Measurements from ENCODE around the gene IMPDH1.

The IMPDH1 gene

GRCh38 chr7:128406314-128407232, 3.2 kb downstream of the IMPDH1 start:
- peaks cover 18% of the 10 kb centered on the region; the same call in 1 of the 2 replicates for H3K36me3 ChIP-seq (ENCODE audit: insufficient read depth, low read length)
- no peak for DNase-seq (ENCODE audit: low read depth, low spot score)
- peak overlapping the region; percentile 42 for H3K4me3 ChIP-seq
- H3K9me3 ChIP-seq (ENCODE audit: low read depth, low read length): no peaks in the 10 kb centered on the region
- H3K27ac ChIP-seq: peak overlapping the region; percentile 80
- TF ChIP-seq POLR2AphosphoS5 (IDR thresholded peaks at IDR 0.05; ENCODE audit: borderline replicate concordance, low read depth, low read length) (no peak), EZH2 (IDR thresholded peaks at IDR 0.05) (no peak), FOXP2 (optimal IDR thresholded peaks at IDR 0.05; ENCODE audit: control extremely low read depth, extremely low read length, insufficient read depth) (no peak)
- no peak overlapping the region for H3K9ac ChIP-seq (ENCODE audit: insufficient read length)

- no peak for DNase-seq (ENCODE audit: low read depth, low spot score)
- peak overlapping the region; percentile 82 for H3K4me3 ChIP-seq
- peak overlapping the region; percentile 73 for H3K9ac ChIP-seq (ENCODE audit: insufficient read length)
- no peak for TF ChIP-seq FOXP2 (optimal IDR thresholded peaks at IDR 0.05; ENCODE audit: control extremely low read depth, extremely low read length, insufficient read depth)
- peak; percentile 58 for TF ChIP-seq POLR2AphosphoS5 (IDR thresholded peaks at IDR 0.05; ENCODE audit: borderline replicate concordance, low read depth, low read length)
- no peaks in the 10 kb centered on the region for H3K9me3 ChIP-seq (ENCODE audit: low read depth, low read length)
- H3K27ac ChIP-seq: no peak overlapping the region
- H3K36me3 ChIP-seq (ENCODE audit: insufficient read depth, low read length): peaks cover 27% of the 10 kb centered on the region; the same call in 1 of the 2 replicates
Measured at GRCh38 chr7:128405471-128406313, 4.1 kb downstream of the IMPDH1 start.

- Histone ChIP-seq H3K9ac (ENCODE audit: insufficient read length) (peak overlapping the region; percentile 73), H3K36me3 (ENCODE audit: insufficient read depth, low read length) (peaks cover 34% of the 10 kb centered on the region; the same call in 1 of the 2 replicates), H3K27ac (no peak overlapping the region), H3K4me3 (peak overlapping the region; percentile 82), H3K9me3 (ENCODE audit: low read depth, low read length) (no peaks in the 10 kb centered on the region)
- no peak for DNase-seq (ENCODE audit: low read depth, low spot score)
- no peak for TF ChIP-seq POLR2AphosphoS5 (IDR thresholded peaks at IDR 0.05; ENCODE audit: borderline replicate concordance, low read depth, low read length)
- TF ChIP-seq EZH2 (IDR thresholded peaks at IDR 0.05): no peak
- no peak for TF ChIP-seq FOXP2 (optimal IDR thresholded peaks at IDR 0.05; ENCODE audit: control extremely low read depth, extremely low read length, insufficient read depth)
Measured at GRCh38 chr7:128404886-128405470, 4.8 kb downstream of the IMPDH1 start.

GRCh38 chr7:128404143-128404681, 5.6 kb downstream of the IMPDH1 start:
- no peak overlapping the region for H3K27ac ChIP-seq
- H3K9ac ChIP-seq (ENCODE audit: insufficient read length): peak overlapping the region; percentile 73
- no peak for TF ChIP-seq POLR2AphosphoS5 (IDR thresholded peaks at IDR 0.05; ENCODE audit: borderline replicate concordance, low read depth, low read length)
- peaks cover 39% of the 10 kb centered on the region; the same call in 1 of the 2 replicates for H3K36me3 ChIP-seq (ENCODE audit: insufficient read depth, low read length)
- H3K9me3 ChIP-seq (ENCODE audit: low read depth, low read length): no peaks in the 10 kb centered on the region
- no peak for DNase-seq (ENCODE audit: low read depth, low spot score)
- H3K4me3 ChIP-seq: peak overlapping the region; percentile 82

- peak overlapping the region; percentile 35 for H3K9ac ChIP-seq (ENCODE audit: insufficient read length)
- H3K4me3 ChIP-seq: peak overlapping the region; percentile 82
- DNase-seq (ENCODE audit: low read depth, low spot score): no peak
- H3K27ac ChIP-seq: no peak overlapping the region
- TF ChIP-seq FOXP2 (optimal IDR thresholded peaks at IDR 0.05; ENCODE audit: control extremely low read depth, extremely low read length, insufficient read depth): no peak
- TF ChIP-seq POLR2AphosphoS5 (IDR thresholded peaks at IDR 0.05; ENCODE audit: borderline replicate concordance, low read depth, low read length): no peak
- no peak for TF ChIP-seq EZH2 (IDR thresholded peaks at IDR 0.05)
- H3K9me3 ChIP-seq (ENCODE audit: low read depth, low read length): no peaks in the 10 kb centered on the region
- peaks cover 41% of the 10 kb centered on the region for H3K36me3 ChIP-seq (ENCODE audit: insufficient read depth, low read length)
Measured at GRCh38 chr7:128403676-128404075, 6.1 kb downstream of the IMPDH1 start.

GRCh38 chr7:128402356-128402755, 7.4 kb downstream of the IMPDH1 start:
- Histone ChIP-seq H3K36me3 (ENCODE audit: insufficient read depth, low read length) (peaks cover 55% of the 10 kb centered on the region), H3K9ac (ENCODE audit: insufficient read length) (no peak overlapping the region), H3K4me3 (no peak overlapping the region), H3K27ac (no peak overlapping the region), H3K9me3 (ENCODE audit: low read depth, low read length) (no peaks in the 10 kb centered on the region)
- TF ChIP-seq FOXP2 (optimal IDR thresholded peaks at IDR 0.05; ENCODE audit: control extremely low read depth, extremely low read length, insufficient read depth) (no peak), EZH2 (IDR thresholded peaks at IDR 0.05) (no peak), POLR2AphosphoS5 (IDR thresholded peaks at IDR 0.05; ENCODE audit: borderline replicate concordance, low read depth, low read length) (no peak)
- DNase-seq (ENCODE audit: low read depth, low spot score): no peak

GRCh38 chr7:128400566-128400965, 9.2 kb downstream of the IMPDH1 start:
- H3K9me3 ChIP-seq (ENCODE audit: low read depth, low read length): no peaks in the 10 kb centered on the region
- no peak for DNase-seq (ENCODE audit: low read depth, low spot score)
- no peak overlapping the region for H3K9ac ChIP-seq (ENCODE audit: insufficient read length)
- H3K36me3 ChIP-seq (ENCODE audit: insufficient read depth, low read length): peaks cover 72% of the 10 kb centered on the region
- no peak for TF ChIP-seq EZH2 (IDR thresholded peaks at IDR 0.05)
- no peak for TF ChIP-seq FOXP2 (optimal IDR thresholded peaks at IDR 0.05; ENCODE audit: control extremely low read depth, extremely low read length, insufficient read depth)
- TF ChIP-seq POLR2AphosphoS5 (IDR thresholded peaks at IDR 0.05; ENCODE audit: borderline replicate concordance, low read depth, low read length): no peak
- H3K27ac ChIP-seq: no peak overlapping the region
- H3K4me3 ChIP-seq: no peak overlapping the region
